ENCODE data around the gene PCDHGB4.
A peak's percentile ranks its signal among the peaks of the same experiment; 100 is the strongest.
"Not testable (repeated sequence)": the region's sequence is repeated elsewhere in the genome, so short reads cannot be mapped to it uniquely, and the experiment has no call there.

Gene PCDHGB4

GRCh38 chr5:141366016-141366896 lies 21.2 kb upstream of the PCDHGB4 start:
- DNase-seq (ENCODE audit: low spot score) = no peak

DNA sequence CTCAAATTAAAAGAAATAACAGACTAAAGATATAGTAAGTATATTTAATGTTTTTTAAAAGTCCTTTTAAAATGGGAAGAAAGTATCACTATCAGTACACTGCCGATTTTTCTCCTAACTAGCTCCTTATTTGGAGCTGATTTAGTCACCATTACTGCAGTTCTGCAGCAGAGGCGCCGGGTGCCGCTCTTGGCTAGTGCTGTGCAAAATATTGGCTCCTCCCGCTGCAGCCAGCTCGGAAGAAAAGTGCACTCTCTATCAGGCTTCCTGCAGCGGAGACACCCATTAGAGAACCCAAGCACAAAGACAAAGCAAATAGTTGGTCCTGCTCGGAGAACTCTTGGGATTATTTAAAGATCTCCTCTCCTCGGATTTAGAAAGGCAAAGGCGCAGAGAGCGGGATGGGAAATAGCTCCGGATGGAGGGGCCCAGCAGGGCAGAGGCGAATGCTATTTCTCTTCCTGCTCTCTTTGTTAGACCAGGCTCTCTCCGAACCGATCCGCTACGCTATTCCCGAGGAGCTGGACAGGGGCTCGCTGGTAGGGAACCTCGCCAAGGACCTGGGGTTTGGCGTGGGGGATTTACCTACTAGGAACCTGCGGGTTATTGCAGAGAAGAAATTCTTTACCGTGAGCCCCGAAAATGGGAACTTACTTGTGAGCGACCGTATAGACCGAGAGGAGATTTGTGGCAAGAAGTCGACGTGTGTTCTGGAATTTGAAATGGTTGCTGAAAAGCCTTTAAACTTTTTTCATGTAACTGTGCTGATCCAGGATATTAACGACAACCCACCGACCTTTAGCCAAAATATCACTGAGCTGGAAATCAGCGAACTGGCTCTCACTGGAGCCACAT lies 17.3 kb upstream of the PCDHGB4 start, which contains the start of gene PCDHGB3:
Gene PCDHGB3, plus strand, starts transcription at position 249 of the 855 bp plus-strand sequence. Its CDS starts 153 bp downstream, at position 402.
- peak; percentile 66 for DNase-seq (ENCODE audit: low spot score)

DNA sequence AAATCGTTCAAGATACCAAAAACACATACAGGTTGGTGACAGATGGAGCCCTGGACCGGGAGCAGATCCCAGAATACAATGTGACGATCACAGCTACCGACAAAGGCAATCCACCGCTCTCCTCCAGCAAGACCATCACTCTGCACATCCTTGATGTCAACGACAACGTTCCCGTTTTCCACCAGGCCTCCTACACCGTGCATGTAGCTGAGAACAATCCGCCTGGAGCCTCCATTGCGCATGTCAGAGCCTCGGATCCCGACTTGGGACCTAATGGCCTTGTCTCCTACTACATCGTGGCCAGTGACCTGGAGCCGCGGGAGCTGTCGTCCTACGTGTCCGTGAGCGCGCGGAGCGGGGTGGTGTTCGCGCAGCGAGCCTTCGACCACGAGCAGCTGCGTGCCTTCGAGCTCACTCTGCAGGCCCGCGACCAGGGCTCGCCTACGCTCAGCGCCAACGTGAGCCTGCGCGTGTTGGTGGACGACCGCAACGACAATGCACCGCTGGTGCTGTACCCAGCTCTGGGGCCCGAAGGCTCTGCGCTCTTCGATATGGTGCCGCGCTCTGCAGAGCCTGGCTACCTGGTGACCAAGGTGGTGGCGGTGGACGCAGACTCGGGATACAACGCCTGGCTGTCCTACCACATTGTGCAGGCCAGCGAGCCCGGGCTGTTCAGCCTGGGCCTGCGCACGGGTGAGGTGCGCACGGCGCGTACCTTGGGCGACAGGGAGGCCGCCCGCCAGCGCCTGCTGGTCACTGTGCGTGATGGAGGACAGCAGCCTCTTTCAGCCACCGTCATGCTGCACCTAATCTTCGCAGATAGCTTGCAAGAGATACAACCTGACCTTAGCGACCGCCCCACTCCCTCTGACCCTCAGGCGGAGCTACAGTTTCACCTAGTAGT lies 15.7 kb upstream of the PCDHGB4 start:
- DNase-seq (ENCODE audit: low spot score) = no peak

GRCh38 chr5:141373673-141374317 lies 13.7 kb upstream of the PCDHGB4 start, which contains the start of gene PCDHGA6:
Gene PCDHGA6 (plus strand): TSS chr5:141373891. CDS start chr5:141374084, 193 bp downstream.
- DNase-seq (ENCODE audit: low spot score) = peak; percentile 39

DNA sequence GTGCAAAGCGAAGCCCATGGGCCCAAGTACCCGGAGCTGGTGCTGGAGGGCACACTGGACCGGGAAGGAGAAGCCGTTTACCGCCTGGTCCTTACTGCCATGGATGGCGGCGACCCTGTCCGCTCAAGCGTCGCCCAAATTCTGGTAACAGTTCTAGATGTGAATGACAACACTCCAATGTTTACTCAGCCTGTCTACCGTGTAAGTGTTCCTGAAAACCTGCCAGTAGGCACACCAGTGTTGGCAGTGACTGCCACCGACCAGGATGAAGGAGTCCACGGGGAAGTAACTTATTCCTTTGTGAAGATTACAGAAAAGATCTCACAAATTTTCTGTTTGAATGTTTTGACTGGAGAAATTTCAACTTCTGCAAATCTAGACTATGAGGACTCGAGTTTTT lies 12.9 kb upstream of the PCDHGB4 start:
- no peak for DNase-seq (ENCODE audit: low spot score)

DNA sequence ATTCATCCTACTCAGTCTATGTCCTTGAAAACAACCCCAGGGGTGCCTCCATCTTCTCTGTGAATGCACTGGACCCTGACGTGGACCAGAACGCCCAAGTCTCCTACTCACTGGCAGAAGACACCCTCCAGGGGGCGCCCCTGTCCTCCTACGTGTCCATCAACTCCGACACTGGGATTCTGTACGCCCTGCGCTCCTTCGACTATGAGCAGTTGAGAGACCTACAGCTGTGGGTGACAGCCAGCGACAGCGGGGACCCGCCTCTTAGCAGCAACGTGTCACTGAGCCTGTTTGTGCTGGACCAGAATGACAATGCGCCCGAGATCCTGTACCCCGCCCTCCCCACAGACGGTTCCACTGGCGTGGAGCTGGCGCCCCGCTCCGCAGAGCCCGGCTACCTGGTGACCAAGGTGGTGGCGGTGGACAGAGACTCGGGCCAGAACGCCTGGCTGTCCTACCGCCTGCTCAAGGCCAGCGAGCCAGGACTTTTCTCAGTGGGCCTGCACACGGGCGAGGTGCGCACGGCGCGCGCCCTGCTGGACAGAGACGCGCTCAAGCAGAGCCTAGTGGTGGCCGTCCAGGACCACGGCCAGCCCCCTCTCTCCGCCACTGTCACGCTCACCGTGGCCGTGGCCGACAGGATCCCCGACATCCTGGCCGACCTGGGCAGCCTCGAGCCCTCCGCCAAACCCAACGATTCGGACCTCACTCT lies 11.9 kb upstream of the PCDHGB4 start:
- not testable (repeated sequence) for DNase-seq (ENCODE audit: low spot score)

GRCh38 chr5:141382469-141383294 lies 4.8 kb upstream of the PCDHGB4 start, which contains the start of gene PCDHGA7:
Gene PCDHGA7 (plus strand): TSS chr5:141382742. CDS start chr5:141382900, 158 bp downstream.
- peak; percentile 33 for DNase-seq (ENCODE audit: low spot score)

- no peak for DNase-seq (ENCODE audit: low spot score)
These were observed 4.2 kb upstream of the PCDHGB4 start for GRCh38 chr5:141383345-141383744.

DNA sequence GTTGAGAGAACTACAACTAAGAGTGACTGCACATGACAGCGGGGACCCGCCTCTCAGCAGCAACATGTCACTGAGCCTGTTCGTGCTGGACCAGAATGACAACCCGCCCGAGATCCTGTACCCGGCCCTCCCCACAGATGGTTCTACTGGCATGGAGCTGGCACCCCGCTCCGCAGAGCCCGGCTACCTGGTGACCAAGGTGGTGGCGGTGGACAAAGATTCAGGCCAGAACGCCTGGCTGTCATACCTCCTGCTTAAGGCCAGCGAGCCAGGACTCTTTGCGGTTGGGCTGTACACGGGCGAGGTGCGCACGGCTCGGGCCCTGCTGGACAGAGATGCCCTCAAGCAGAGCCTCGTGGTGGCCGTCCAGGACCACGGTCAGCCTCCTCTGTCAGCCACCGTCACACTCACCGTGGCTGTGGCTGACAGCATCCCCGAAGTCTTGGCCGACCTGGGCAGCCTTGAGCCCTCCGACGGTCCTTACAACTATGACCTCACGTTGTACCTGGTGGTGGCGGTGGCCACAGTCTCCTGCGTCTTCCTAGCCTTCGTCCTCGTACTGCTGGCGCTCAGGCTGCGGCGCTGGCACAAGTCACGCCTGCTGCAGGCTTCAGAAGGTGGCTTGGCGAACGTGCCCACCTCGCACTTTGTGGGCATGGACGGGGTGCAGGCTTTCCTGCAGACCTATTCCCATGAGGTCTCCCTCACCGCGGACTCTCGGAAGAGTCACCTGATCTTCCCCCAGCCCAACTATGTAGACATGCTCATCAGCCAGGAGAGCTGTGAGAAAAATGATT lies 2.8 kb upstream of the PCDHGB4 start:
- DNase-seq (ENCODE audit: low spot score) = no peak

DNA sequence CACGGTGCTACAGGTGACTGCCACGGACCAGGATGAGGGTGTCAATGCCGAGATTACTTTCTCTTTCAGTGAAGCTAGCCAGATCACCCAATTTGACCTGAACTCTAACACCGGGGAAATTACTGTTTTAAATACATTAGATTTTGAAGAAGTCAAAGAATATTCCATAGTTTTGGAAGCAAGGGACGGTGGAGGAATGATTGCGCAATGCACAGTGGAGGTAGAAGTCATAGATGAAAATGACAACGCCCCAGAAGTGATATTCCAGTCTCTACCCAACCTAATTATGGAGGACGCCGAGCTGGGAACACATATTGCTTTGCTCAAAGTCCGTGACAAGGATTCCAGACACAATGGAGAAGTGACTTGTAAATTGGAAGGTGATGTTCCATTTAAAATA lies 1.2 kb downstream of the PCDHGB4 start:
- DNase-seq (ENCODE audit: low spot score) = no peak

DNA sequence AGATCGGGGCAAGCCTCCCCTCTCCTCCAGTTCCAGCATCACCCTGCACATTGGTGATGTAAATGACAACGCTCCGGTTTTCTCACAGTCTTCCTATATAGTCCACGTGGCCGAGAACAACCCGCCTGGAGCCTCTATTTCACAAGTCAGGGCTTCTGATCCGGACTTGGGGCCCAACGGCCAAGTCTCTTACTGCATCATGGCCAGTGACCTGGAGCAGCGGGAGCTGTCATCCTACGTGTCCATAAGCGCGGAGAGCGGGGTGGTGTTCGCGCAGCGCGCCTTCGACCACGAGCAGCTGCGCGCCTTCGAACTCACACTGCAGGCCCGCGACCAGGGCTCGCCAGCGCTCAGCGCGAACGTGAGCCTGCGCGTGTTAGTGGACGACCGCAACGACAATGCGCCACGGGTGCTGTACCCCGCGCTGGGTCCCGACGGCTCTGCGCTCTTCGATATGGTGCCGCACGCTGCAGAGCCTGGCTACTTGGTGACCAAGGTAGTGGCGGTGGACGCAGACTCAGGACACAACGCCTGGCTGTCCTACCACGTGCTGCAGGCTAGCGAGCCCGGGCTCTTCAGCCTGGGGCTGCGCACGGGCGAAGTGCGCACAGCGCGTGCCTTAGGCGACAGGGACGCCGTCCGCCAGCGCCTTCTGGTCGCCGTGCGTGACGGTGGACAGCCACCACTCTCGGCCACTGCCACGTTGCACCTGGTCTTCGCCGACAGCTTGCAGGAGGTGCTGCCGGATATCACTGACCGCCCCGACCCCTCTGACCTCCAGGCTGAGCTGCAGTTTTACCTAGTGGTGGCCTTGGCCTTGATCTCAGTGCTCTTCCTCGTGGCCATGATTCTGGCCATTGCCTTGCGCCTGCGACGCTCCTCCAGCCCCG lies 1.9 kb downstream of the PCDHGB4 start:
- no peak for DNase-seq (ENCODE audit: low spot score)

- DNase-seq (ENCODE audit: low spot score) = no peak
These were observed 5.1 kb downstream of the PCDHGB4 start, which contains the start of gene PCDHGA8 for GRCh38 chr5:141392429-141393198. Gene PCDHGA8 (plus strand): TSS chr5:141392633. CDS start chr5:141392814, 181 bp downstream.

- DNase-seq (ENCODE audit: low spot score) = no peak
These were observed 5.8 kb downstream of the PCDHGB4 start for GRCh38 chr5:141393267-141393666.

DNA sequence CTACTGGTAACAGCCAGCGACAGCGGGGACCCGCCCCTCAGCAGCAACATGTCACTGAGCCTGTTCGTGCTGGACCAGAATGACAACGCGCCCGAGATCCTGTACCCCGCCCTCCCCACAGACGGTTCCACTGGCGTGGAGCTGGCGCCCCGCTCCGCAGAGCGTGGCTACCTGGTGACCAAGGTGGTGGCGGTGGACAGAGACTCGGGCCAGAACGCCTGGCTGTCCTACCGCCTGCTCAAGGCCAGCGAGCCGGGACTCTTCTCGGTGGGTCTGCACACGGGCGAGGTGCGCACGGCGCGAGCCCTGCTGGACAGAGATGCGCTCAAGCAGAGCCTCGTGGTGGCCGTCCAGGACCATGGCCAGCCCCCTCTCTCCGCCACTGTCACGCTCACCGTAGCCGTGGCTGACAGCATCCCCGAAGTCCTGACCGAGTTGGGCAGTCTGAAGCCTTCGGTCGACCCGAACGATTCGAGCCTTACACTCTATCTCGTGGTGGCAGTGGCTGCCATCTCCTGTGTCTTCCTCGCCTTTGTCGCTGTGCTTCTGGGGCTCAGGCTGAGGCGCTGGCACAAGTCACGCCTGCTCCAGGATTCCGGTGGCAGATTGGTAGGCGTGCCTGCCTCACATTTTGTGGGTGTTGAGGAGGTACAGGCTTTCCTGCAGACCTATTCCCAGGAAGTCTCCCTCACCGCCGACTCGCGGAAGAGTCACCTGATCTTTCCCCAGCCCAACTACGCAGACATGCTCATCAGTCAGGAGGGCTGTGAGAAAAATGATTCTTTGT lies 7.1 kb downstream of the PCDHGB4 start:
- DNase-seq (ENCODE audit: low spot score) = not testable (repeated sequence)

GRCh38 chr5:141397756-141398551 lies 10.5 kb downstream of the PCDHGB4 start, which contains the start of gene PCDHGB5:
Gene PCDHGB5 (plus strand): TSS chr5:141397947. CDS start chr5:141398128, 181 bp downstream.
- peak; percentile 67 for DNase-seq (ENCODE audit: low spot score)
